Kidney capillary endothelial cell (primary cell): ENCODE data around the gene PLIN1.

Experiments used
- DNase-seq: peaks from one replicate; pipeline ENCODE4 v3.0.0-alpha.2; 2018; ENCODE audit warnings: low spot score

The PLIN1 gene

GRCh38 chr15:89671687-89672086 lies 7.5 kb downstream of the PLIN1 start:
- DNase-seq: no peak

GRCh38 chr15:89670971-89671560 lies 8.1 kb downstream of the PLIN1 start:
- no peak for DNase-seq

GRCh38 chr15:89669941-89670340 lies 9.2 kb downstream of the PLIN1 start:
- DNase-seq: no peak

- no peak for DNase-seq
Observed at GRCh38 chr15:89669309-89669865, 9.8 kb downstream of the PLIN1 start.

GRCh38 chr15:89668171-89668570 lies 11.0 kb downstream of the PLIN1 start:
- DNase-seq: no peak

- DNase-seq: no peak
Observed at GRCh38 chr15:89667706-89667960, 11.5 kb downstream of the PLIN1 start.

GRCh38 chr15:89666858-89667705 lies 12.1 kb downstream of the PLIN1 start:
- DNase-seq: no peak

GRCh38 chr15:89666184-89666857 lies 12.8 kb downstream of the PLIN1 start:
- DNase-seq: no peak

GRCh38 chr15:89665449-89666181 lies 13.6 kb downstream of the PLIN1 start:
- peak; percentile 58 for DNase-seq

- DNase-seq: no peak
Observed at GRCh38 chr15:89664441-89665350, 14.5 kb downstream of the PLIN1 start.

- peak; percentile 85 for DNase-seq
Observed at GRCh38 chr15:89662893-89663626, 16.1 kb downstream of the PLIN1 start.

GRCh38 chr15:89660556-89660955 lies 18.6 kb downstream of the PLIN1 start:
- DNase-seq: no peak

GRCh38 chr15:89659295-89659694 lies 19.9 kb downstream of the PLIN1 start:
- no peak for DNase-seq

- no peak for DNase-seq
Observed at GRCh38 chr15:89657686-89658200, 21.4 kb downstream of the PLIN1 start.

GRCh38 chr15:89656116-89656815 lies 22.9 kb downstream of the PLIN1 start:
- no peak for DNase-seq

GRCh38 chr15:89654847-89655805 lies 24.0 kb downstream of the PLIN1 start, which contains the start of gene KIF7:
TSS of gene KIF7 (minus strand) at chr15:89655467. CDS start at chr15:89652930, 2,537 bp downstream.
- DNase-seq: no peak

GRCh38 chr15:89654301-89654761 lies 24.8 kb downstream of the PLIN1 start:
- no peak for DNase-seq

- DNase-seq: no peak
Observed at GRCh38 chr15:89653578-89653977, 25.6 kb downstream of the PLIN1 start.
